T-helper 1 cell treated with Interleukin-12 subunit alpha and Interleukin-12 subunit beta and Interleukin-4 antibody, amounts not matched to agents 30 ng/mL and 1 ng/mL, for 36 hours (primary cell): Measurements from ENCODE around the gene PPP1R3F. TPM values are rescaled to one million over a fixed set of nuclear protein-coding genes. Genes with fewer than 3 reads are reported as not detected.

Experiments
- intact Hi-C: fragments of 100-400 bp; cut with micrococcal nuclease; formaldehyde crosslinking; loops from one replicate; pipeline ENCODE4 v1.15.1; 2024
- total RNA-seq: library from RNA; stranded (reverse); gene quantifications from 2 replicates; pipeline ENCODE4 v1.2.3, GENCODE V29; 2022

PPP1R3F gene
- total RNA-seq, 1 donor from 2014 or later: 13.0 TPM

DNA sequence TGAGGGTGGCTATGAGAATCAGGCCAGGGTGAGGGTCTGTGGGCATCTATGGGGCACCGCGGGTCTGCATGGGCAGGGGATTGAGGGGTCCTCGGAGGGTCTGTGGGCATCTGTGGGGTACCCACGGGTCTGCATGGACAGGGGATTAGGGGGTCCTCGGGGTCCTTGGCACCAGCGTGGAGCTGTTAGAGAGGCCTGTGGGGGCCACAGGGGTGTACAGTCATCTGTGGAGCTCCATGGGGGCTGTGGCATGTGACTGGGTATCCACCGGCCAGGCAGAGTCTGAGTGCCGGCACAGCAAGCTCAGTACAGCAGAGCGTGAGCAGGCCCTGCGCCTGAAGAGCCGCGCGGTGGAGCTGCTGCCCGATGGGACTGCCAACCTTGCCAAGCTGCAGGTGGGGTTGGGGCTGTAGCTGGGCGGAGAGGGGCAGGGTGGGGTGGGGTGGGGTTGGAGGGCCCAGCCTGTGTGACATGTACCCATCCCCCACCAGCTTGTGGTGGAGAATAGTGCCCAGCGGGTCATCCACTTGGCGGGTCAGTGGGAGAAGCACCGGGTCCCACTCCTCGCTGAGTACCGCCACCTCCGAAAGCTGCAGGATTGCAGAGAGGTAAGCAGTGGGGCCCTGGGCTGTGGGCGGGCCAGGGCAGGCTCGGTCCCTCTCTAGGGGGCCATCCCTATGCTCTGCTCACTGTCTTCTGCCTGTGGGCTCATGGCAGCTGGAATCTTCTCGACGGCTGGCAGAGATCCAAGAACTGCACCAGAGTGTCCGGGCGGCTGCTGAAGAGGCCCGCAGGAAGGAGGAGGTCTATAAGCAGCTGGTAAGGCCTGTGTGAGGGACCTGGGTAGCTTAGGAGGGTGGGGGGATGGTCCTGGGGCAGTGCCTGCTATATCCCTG lies 21.4 kb upstream of the PPP1R3F start:
- intact Hi-C loops: no loop called here

DNA sequence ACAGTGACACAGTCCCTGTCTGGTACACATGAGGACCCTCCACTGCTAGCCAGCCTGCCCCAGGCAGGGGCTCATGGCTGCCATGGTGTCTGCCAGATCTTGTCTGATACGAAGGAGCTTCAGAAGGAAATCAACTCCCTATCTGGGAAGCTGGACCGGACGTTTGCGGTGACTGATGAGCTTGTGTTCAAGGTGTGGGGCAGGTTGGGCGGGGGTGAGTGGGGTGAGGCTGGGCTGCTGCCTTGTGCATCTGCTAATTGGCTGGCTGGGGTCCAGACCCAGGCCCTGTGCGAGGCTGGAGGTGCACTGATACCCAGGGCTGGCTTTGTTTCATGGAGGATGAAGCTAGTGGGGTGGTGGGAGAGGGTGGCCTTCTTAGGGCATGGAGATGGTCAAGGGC lies 20.5 kb upstream of the PPP1R3F start:
- intact Hi-C loops: no loop called here

DNA sequence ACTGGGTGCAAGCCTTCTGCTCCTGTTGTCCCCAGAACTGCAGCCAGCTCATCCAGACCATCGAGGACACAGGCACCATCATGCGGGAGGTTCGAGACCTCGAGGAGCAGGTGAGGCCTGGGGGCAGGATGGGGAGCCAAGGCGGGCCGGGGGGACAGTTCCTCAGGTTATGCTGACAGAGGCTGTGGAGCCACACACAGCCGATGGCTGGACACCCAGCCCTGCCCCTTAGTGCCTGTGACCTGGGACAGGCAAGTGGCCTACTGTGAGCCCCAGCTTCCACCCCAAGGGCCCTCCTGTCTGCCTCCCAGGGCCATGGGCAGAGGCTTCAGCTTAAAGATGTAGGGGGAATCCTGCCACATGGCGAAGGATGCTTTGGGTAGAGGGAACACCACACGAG lies 20.0 kb upstream of the PPP1R3F start:
- intact Hi-C loops: no loop called here

DNA sequence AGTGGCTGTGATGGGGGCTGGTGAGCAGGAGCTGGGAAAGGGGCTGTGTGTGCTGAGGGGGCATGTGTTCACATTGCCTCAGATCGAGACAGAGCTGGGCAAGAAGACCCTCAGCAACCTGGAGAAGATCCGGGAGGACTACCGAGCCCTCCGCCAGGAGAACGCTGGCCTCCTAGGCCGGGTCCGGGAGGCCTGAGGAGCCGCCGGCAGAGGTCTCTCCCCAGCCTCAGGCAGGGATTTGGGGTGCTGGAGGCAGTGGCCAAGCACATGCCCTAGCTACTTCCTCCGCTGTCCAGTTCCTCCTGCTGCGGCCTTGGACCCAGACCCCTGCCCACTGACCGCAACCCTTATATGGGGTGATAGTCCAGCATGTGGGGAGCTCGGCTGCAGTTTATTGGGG lies 19.5 kb upstream of the PPP1R3F start:
- intact Hi-C loops: no loop called here

DNA sequence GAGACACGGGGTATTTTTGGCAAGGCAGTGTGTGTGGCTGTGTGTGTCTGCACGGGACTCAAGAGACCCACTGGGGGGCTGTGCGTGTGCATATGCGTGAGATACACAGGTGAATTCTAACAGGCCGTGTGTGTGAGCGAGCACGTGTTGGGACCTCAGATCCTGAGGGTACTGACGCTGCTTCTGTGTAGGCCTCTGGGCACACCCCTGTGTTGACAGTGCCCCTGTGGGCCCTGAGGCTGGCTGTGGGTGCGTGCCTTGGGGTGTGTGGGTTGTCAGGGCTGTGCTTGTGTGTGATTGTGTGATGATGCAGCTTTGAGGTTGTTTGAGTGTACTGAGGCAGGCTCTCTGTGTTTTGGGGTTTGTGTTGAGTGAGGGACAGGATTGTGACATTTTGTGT lies 19.0 kb upstream of the PPP1R3F start:
- intact Hi-C loops: no loop called here

DNA sequence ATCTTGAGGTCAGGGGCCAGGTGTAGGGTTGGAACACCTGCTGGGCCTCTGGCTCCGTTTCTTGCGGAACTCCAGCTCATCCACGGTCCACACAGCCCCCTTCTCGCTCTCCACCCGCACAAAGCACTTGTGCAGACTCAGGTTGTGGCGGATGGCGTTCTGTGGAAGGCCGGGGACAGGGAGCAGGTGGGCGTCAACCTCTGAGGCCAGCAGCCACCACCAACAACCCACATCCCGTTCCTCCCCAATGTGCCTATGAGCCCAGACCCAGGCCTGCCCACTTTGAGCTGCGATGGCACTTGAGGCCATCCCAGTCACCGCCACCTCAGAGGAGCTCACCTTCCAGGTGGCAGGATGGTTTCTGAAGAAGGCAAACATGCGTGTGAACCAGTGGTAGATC lies 18.3 kb upstream of the PPP1R3F start:
- intact Hi-C loops: no loop called here

DNA sequence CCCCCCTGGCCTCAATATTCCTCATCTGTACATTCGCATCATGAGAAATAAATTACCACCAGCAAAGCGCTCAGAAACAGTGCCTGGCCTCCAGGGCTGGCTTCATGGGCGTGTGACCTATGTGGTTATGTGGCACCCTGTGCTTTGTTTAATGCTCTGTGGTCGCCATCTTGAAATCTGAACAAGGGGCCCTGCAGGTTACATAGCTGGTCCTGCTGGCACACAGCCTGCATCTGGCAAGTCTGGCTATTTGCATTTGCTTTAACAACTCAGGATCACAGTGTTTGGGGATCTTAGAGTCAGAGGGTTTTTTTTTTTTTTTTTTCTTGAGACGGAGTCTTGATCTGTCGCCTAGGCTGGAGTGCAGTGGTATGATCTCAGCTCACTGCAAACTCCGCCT lies 15.0 kb upstream of the PPP1R3F start:
- intact Hi-C loops: no loop called here

DNA sequence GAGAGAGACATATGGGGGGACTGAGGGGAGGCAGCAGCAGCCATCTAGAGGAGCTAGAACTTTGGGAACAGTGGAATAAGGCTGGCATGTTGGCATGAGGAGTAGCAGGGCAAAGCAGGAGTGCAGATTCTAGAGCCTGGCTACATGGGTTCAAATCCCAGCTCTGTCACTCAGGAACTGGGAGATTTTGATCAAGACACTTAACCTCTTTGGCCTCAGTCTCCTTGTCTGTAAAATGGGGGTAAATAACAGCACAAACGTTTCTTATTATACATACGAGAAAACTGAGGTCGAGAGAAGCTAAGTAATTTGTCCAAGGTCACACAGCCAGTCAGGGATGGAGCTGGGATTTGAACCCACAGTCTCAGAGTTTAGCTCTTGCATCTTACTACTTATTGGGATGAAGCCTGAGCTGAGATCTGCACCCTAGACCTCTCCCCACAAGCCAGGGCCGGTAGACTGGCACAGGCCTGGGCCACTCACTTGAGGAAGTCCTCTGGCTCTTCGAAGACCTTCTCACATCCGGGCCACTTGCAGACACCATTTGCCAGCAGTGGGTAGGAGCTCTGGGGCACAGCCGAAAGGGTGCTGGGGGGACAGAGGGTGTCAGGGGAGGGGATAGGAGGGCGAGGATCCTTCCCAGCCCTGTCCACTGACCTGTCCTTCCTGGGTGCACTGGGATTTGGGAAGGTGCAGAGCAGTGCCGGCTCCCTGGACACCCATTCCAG lies 13.2 kb upstream of the PPP1R3F start:
- intact Hi-C loops: no loop called here

DNA sequence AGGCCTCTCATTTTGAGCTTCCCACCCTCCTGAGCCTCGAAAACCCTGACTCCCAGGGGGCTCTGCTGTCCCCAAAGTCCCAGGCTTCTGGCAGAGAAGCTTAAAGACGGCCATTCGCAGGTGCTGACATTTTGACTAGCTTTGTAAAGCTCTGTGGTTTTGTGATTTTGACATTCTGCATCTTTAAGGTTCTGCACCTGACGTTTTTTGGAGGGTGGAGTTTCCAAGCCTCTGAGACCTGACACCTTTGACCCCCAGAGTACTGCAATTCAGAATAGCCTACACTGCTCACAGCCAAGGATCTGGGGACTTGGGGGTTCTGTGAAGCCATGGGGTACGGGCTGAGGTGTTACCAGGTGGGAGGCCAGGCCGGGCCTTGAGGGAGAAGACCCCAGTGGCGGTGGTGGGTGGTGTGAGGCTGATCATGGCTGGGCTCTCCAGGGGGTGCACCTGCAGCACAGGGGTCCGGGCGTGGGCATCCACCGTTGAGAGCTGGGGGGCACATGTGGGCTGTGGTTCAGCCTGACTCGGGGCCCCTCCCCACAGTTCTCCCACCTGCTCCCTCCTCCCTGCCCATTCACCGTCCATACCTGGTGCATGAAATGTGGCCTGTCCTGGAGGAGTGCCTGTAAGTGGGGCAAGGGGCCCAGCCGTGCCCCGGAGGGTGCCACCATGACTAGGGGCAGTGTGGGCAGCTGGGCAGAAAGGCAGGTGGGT lies 12.4 kb upstream of the PPP1R3F start:
- intact Hi-C loops: no loop called here

DNA sequence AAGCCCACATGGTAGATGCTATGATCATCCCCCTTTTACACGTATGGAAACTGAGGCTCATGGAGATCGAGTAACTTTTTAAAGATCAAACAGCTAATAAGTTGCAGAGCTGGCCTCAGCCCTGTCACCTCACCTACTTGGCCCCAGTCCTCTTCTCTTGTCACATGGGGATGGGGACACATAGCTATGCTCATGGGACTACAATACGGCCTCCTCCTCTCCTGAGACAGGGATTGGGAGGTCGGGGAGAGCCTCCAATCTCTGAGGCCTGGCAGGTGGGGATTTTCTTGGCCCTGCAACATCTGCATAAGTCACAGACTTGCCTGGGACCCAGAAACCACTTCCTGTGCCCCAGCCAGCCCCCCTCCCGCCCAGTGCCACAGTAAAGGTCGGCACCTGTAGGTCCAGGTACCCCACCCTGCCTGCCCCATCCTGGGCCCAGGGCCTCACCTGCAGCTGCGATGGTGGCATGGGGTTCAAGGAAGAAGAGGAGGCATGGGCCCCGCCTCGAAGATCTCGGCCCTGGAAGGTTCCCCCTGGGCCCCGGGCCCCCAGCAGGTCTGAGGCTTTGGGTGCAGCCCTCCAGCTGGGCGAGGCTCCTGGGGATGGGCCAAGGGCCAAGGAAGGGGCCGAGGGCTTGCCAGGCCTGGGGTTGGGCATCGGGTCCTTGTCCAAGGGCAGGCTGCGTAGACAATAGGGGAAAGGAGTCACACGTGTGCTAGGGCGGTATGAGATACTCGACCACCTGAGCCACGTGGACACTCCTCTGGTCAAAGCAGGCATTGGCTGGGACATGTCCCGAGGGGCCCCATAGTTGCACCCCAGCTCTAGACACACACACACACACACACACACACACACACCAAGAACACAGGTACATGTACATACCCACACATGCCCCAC lies 11.5 kb upstream of the PPP1R3F start:
- intact Hi-C loops: no loop called here

DNA sequence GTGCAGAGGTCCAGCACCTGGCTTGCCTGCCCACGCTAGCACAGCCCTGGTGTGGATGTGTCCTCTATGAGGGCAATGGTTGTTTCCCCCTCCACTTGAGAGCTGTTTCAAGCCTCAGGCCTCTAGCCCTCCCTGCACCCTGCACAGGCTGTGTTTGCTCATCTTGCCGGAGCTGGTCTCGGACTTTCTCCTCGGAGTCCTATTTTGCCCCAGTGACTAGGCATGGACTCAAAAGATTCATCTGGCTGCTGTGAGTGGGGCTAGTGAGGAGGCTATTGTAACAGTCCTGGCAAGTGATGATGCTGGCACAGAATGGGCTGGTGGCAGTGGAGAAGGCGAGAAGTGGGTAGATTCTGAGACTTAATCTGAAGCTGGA lies 10.9 kb upstream of the PPP1R3F start:
- intact Hi-C loops: no loop called here

DNA sequence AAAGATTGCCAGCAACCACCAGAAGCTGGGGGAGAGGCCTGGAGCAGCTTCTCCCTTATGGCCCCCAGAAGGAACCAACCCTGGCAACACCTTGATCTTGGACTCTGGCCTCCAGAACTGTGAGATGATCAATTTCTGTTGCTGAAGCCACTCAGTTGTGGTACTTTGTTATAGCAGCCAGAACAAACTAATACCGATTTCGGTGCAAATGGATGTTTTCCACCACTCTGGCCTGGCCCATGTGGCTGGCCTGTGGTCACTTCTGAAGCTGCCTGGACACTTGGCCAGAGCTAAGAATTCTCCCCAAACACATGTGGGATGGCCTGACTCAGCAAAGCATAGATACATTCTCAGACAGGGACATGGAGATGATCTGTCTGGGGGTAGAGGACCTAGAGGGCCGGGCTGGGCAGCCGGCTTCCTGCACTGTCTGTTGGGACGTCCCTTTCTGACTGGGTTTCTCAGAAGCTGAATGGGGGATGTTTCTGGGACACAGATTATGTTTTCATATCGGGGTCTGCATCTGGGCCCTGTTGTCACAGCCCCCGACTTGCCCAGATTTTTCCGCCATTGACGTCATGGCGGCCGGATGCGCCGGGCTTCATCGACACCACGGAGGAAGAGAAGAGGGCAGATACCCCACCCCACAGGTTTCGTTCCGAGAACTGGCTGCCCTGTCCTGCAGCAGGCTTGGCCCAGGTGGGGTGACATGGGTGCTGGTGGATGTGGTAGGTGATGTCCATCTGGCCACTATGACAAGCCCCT lies 9.2 kb upstream of the PPP1R3F start:
- intact Hi-C loops: loop anchor here (10.0 kb wide), 1 partner anchor 546 kb away; no protein-coding TSS in a partner anchor

DNA sequence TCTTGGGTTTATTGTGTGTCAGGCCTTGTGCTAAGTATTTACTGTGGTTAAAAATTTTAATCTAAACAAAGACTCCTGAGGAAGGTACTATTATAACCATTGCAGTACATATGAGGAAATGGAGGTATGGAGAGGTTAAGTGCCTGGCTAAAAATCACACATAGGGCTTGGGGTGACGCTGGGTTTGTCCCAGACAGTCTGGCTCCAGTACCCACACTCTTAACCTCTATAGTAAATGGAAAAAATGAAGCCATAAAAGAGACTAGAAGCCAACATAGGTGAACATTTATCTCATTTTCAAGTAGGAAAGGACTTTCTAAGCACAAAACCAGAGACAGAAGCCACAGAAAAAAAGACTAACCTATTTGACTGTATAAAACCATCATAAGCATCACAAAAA lies 7.0 kb upstream of the PPP1R3F start:
- intact Hi-C loops: loop anchor here (10.0 kb wide), 1 partner anchor 548 kb away; no protein-coding TSS in a partner anchor

DNA sequence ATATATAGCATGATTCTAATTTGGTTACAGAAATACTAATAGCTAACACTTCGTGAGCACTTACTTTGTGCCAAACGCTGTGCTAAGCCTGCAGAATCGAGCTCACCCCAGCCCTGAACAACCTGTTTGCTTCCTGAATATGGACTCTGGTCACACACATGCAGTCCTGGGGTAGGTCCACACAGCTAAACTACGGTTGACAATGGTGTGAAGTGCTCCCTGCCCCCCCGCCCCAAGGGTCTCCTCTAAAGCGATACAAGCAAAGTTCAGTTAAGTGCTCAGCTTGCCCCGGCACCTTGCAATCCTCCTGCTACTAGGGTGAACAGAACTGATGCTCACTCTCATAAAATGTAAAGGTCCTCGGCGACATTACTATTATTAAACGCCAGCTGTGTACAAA lies 6.0 kb upstream of the PPP1R3F start:
- intact Hi-C loops: loop anchor here (10.0 kb wide), 1 partner anchor 549 kb away; no protein-coding TSS in a partner anchor

DNA sequence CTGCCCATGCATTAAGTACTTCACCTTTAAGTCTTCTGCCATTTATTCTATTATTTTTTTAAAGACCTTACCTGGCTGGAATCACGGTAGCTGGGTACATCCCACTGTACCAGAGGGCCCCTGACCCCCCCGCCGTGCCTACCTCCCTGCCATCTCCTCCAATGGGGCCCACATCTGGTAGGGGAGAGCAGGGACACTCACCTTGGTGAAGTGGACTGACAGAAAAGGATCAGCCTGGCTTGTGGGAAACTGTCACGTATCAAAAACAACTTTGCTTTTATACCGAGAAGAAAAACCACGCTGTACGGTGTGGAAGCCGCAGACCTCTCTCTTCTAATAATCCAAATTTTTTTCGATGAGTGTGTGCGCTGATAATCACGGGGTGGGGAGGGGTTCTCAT lies 5.1 kb upstream of the PPP1R3F start, which contains the start of gene FOXP3:
Gene FOXP3, minus strand, starts transcription at position 251 of the 400 bp plus-strand sequence. CDS start 6,205 bp downstream, outside the sequence.
- intact Hi-C loops: loop anchor here (10.0 kb wide), 1 partner anchor 550 kb away; no protein-coding TSS in a partner anchor

DNA sequence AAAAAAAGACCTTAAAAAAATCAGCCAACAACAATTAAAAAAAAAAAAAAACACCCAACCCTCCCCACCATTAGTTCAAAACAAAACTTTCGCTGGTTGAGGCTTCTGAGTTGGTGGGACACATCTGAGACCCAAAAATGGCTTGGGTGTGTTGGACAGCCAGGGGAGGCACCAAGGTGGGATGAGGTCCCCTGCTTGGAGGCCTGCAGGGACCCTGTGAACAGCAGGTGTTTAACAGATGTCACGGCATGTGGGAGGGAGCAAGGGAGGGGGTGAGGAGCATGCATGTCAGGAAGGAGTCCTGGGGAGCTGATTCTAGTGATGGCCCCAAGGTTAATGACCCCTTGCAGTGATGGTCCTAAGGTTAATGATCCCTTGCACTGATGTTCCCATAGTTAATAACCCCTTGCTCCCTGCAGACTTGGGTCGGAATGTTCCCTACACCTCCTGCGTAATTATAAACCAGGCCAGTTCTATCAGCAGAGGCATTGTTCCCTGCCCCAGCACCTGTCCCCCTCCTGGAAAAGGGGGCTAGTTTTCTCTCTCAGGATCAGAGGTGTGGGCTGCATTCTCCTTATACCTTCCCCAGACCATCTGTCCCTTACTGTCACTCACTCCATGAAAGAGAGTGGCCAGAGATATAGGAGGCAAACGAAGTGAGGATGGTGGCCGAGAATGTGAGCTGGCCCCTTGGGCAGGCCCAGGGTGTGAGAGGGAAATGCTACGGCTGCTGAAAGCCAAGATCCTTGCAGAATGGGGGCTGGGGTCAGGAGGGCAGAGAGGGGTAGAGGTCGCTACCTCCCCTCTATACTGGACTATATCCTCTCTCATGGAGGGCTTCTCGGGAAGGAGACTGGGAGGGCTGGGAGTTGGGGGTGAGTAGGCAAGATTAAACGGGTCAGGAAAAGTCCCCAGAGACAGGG lies 2.8 kb upstream of the PPP1R3F start:
- intact Hi-C loops: loop anchor here (5.0 to 10.0 kb wide), 4 partner anchors 164 to 611 kb away; partner anchors contain the start of genes PIM2 and USP27X

DNA sequence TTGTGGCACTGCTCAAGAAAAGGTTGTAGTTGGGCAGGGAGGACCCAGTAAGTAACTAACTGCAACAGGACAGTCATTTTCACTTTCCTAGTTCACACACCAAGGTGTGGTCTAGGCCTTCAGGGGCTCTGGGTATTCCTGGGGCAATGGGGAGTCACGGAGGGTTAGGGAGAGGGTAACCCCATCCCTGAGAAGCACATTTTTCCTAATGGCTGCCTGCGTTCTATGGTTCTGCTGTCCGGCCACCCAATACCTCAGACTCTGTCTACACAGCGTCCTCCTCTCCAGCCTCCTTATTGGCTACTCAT lies 937 bp upstream of the PPP1R3F start:
- intact Hi-C loops: loop anchor here (1.0 to 10.0 kb wide), 15 partner anchors 33 to 747 kb away; partner anchors contain the start of genes CCDC22, EBP, GPKOW and HDAC6

DNA sequence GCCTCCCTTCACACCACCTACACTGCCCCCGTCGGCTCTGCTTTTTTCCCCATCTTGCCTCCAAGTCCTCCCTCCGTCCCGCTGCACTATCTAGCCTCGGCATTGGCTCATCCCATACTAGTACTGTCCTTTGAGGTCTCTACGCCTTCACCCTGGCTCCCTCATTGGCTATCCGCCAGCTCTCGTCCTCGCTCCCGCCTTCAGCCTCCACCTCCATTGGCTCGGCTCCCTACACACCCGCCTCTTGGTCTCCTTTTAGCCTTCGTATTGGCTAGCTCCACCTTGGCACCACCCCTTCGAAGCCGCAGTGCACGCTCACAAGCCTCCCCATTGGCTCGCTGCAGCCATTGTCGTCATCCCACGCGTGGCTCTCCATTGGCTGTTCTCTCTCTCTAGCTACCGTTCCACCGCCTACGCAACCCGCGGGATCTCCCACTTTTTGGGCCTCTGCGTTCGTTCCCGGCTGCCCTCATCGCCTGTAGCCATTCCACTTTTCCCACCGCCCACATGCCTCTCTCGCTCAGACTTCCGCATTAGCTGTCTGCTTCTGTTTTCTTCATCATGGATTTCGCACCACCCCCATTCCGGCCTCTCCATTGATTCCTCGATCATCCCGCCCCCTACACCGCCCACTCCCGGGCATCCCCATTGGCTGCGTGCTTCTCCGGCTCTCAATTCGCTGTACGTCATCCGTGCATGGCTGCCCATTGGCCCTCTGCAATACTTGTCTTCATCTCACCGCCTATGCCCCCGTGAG lies 405 bp upstream of the PPP1R3F start:
- intact Hi-C loops: loop anchor here (1.0 to 10.0 kb wide), 15 partner anchors 34 to 748 kb away; partner anchors contain the start of genes CCDC22, EBP, GPKOW and HDAC6
